HepG2 (cell line): ENCODE data around the gene ELAVL3. TPM values are rescaled to one million over a fixed set of nuclear protein-coding genes. Genes with fewer than 3 reads are reported as not detected.

ENCODE experiments used
- CBX2 ChIP-seq, 2 experiments: fragments of 200-600 bp in 1 of 2; sonication (generic); formaldehyde crosslinking in 1 of 2; IDR thresholded peaks; 2 replicates each; pipeline versions ENCODE4 v1.7.0 to v1.8.1; 2018 to 2022; ENCODE audit warnings: low read depth in 2 of 2, low read length in 1 of 2, mild to moderate bottlenecking in 1 of 2, missing genetic modification reagents in 1 of 2
- EEA1 ChIP-seq: sonication (generic); formaldehyde crosslinking; IDR thresholded peaks from 2 replicates; pipeline ENCODE4 v1.5.1; 2020; ENCODE audit warnings: mild to moderate bottlenecking, missing genetic modification reagents, borderline replicate concordance
- HOXA3 ChIP-seq: sonication (generic); formaldehyde crosslinking; IDR thresholded peaks from 2 replicates; pipeline ENCODE4 v1.5.0; 2020; ENCODE audit warnings: missing genetic modification reagents
- NFKBIZ ChIP-seq: IDR thresholded peaks from 2 replicates; pipeline ENCODE4 v1.6.1; 2018; ENCODE audit warnings: missing genetic modification reagents, missing compliant biosample characterization
- NR2F6 ChIP-seq, 2 experiments: IDR thresholded peaks; 2 replicates each; pipeline ENCODE4 v1.6.1; 2016; ENCODE audit warnings: antibody characterized with exemption in 1 of 2, mild to moderate bottlenecking in 1 of 2
- SALL2 ChIP-seq: sonication (generic); formaldehyde crosslinking; IDR thresholded peaks from 2 replicates; pipeline ENCODE4 v1.8.1; 2023; ENCODE audit warnings: mild to moderate bottlenecking, missing genetic modification reagents, inconsistent platforms
- SYNCRIP ChIP-seq: fragments of 200-400 bp; formaldehyde crosslinking; IDR thresholded peaks from 2 replicates; pipeline ENCODE4 v1.6.1; 2018; ENCODE audit warnings: mild to moderate bottlenecking, low read depth, low read length; ENCODE audit not compliant: insufficient read depth
- YEATS4 ChIP-seq: sonication (generic); formaldehyde crosslinking; IDR thresholded peaks from 2 replicates; pipeline ENCODE4 v1.4.0; 2020; ENCODE audit warnings: missing genetic modification reagents, borderline replicate concordance
- ZFX ChIP-seq: sonication (generic); formaldehyde crosslinking; IDR thresholded peaks from 2 replicates; pipeline ENCODE4 v1.4.0; 2020; ENCODE audit warnings: mild to moderate bottlenecking, low read depth, missing genetic modification reagents, moderate library complexity
- ZNF496 ChIP-seq: sonication (generic); formaldehyde crosslinking; IDR thresholded peaks from 2 replicates; pipeline ENCODE4 v1.8.1; 2023; ENCODE audit warnings: mild to moderate bottlenecking, moderate library complexity, missing genetic modification reagents; ENCODE audit not compliant: insufficient replicate concordance
- ZNF614 ChIP-seq: IDR thresholded peaks from 2 replicates; pipeline ENCODE4 v1.6.1; 2018; ENCODE audit warnings: missing biosample characterization, missing genetic modification reagents, inconsistent platforms, borderline replicate concordance
- polyA plus RNA-seq, 8 experiments: library from polyadenylated mRNA; depleted of rRNA in 3 of 8; stranded (reverse) in 7 of 8; unstranded in 1 of 8; fragments of >200 nt; fragmentation: Illumina TruSeq in 4 of 8; extraction: Trizol in 4 of 8; gene quantifications; 2 replicates each; pipeline versions ENCODE4 v1.2.1 to v1.2.3, GENCODE V29; 2011 to 2016; ENCODE audit warnings: low read depth in 4 of 8, missing spikeins in 1 of 8, mixed read lengths in 1 of 8; ENCODE audit not compliant: insufficient read depth in 1 of 8
- total RNA-seq, 5 experiments: library from RNA; depleted of rRNA; stranded (reverse); fragments of >200 nt; fragmentation: Illumina TruSeq; extraction: Trizol; gene quantifications; 2 replicates each; pipeline ENCODE4 v1.2.3, GENCODE V29; 2016; ENCODE audit warnings: low read depth in 1 of 5
- TF ChIP-seq, protein P1 (sequence below): sonication (generic); formaldehyde crosslinking; IDR thresholded peaks from 2 replicates; pipeline ENCODE4 v1.4.0; 2020; ENCODE audit warnings: missing genetic modification reagents, borderline replicate concordance
- TF ChIP-seq, protein P2 (sequence below): sonication (generic); formaldehyde crosslinking; IDR thresholded peaks from 2 replicates; pipeline ENCODE4 v1.8.0; 2022; ENCODE audit warnings: mild to moderate bottlenecking, missing genetic modification reagents, moderate library complexity
- TF ChIP-seq, protein P3 (sequence below): sonication (generic); formaldehyde crosslinking; IDR thresholded peaks from 2 replicates; pipeline ENCODE4 v1.4.0; 2020; ENCODE audit warnings: mild to moderate bottlenecking, missing genetic modification reagents
- TF ChIP-seq, protein P4 (sequence below): fragments of 450-650 bp; IDR thresholded peaks from 2 replicates; pipeline ENCODE4 v1.6.1; 2016
- TF ChIP-seq, protein P5 (sequence below): sonication (generic); formaldehyde crosslinking; conservative IDR thresholded peaks from 2 replicates; pipeline ENCODE4 v1.8.0; 2022; ENCODE audit warnings: missing genetic modification reagents

The ELAVL3 gene
- total and polyA plus RNA-seq, 2 of the 13 experiments (the other 11 are each of a cell fraction or from before 2014, with no cell fraction given) = 0.03 TPM; not detected in 1

DNA sequence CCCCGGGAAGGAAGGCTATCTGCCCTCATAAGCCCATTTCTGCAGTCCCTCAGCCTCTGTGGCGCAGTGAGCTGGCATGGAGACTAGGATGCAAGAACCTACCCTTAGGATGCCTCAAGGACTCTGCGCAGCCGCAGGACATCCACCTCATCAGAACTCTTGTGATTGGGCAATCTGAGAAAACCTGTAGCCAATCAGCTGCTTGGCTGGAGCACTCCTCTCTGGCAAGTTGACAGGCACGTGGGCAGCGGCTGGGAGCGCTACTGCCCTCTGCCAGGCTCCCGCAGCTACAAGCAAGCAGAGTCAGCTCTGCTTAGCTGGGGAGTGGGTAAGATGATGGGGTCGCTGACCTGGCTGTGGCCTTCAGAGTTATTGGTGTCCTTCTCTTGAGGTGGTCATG lies 49.6 kb upstream of the ELAVL3 start (continued):
- TF ChIP-seq, protein P1, sequence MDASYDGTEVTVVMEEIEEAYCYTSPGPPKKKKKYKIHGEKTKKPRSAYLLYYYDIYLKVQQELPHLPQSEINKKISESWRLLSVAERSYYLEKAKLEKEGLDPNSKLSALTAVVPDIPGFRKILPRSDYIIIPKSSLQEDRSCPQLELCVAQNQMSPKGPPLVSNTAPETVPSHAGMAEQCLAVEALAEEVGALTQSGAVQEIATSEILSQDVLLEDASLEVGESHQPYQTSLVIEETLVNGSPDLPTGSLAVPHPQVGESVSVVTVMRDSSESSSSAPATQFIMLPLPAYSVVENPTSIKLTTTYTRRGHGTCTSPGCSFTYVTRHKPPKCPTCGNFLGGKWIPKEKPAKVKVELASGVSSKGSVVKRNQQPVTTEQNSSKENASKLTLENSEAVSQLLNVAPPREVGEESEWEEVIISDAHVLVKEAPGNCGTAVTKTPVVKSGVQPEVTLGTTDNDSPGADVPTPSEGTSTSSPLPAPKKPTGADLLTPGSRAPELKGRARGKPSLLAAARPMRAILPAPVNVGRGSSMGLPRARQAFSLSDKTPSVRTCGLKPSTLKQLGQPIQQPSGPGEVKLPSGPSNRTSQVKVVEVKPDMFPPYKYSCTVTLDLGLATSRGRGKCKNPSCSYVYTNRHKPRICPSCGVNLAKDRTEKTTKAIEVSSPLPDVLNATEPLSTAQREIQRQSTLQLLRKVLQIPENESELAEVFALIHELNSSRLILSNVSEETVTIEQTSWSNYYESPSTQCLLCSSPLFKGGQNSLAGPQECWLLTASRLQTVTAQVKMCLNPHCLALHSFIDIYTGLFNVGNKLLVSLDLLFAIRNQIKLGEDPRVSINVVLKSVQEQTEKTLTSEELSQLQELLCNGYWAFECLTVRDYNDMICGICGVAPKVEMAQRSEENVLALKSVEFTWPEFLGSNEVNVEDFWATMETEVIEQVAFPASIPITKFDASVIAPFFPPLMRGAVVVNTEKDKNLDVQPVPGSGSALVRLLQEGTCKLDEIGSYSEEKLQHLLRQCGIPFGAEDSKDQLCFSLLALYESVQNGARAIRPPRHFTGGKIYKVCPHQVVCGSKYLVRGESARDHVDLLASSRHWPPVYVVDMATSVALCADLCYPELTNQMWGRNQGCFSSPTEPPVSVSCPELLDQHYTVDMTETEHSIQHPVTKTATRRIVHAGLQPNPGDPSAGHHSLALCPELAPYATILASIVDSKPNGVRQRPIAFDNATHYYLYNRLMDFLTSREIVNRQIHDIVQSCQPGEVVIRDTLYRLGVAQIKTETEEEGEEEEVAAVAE (CRISPR knock-in tag) = peak; percentile 87; the same call in 1 of the 2 replicates
- TF ChIP-seq HOXA3 (CRISPR knock-in tag) (peak; percentile 85), NR2F6 (IDR thresholded peaks at IDR 0.05) (no peak), NR2F6 (CRISPR knock-in tag; IDR thresholded peaks at IDR 0.05) (peak; percentile 51; the same call in 1 of the 2 replicates), EEA1 (CRISPR knock-in tag) (no peak), ZNF496 (no peak), ZNF614 (CRISPR knock-in tag) (peak; percentile 82; the same call in 1 of the 2 replicates), CBX2 (IDR thresholded peaks at IDR 0.05; ENCODE audit: low read depth, low read length) (no peak), CBX2 (CRISPR knock-in tag; IDR thresholded peaks at IDR 0.05; ENCODE audit: low read depth) (no peak), SALL2 (CRISPR knock-in tag) (0 out of 2 replicates have a peak, but pooled peaks have one; percentile 44), NFKBIZ (CRISPR knock-in tag) (0 out of 2 replicates have a peak, but pooled peaks have one; percentile 30), SYNCRIP (no peak), YEATS4 (CRISPR knock-in tag) (no peak), ZFX (CRISPR knock-in tag) (peak; percentile 19; the same call in 1 of the 2 replicates)
- TF ChIP-seq, protein P2, sequence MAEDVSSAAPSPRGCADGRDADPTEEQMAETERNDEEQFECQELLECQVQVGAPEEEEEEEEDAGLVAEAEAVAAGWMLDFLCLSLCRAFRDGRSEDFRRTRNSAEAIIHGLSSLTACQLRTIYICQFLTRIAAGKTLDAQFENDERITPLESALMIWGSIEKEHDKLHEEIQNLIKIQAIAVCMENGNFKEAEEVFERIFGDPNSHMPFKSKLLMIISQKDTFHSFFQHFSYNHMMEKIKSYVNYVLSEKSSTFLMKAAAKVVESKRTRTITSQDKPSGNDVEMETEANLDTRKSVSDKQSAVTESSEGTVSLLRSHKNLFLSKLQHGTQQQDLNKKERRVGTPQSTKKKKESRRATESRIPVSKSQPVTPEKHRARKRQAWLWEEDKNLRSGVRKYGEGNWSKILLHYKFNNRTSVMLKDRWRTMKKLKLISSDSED (CRISPR knock-in tag) = no peak
- TF ChIP-seq, protein P3, sequence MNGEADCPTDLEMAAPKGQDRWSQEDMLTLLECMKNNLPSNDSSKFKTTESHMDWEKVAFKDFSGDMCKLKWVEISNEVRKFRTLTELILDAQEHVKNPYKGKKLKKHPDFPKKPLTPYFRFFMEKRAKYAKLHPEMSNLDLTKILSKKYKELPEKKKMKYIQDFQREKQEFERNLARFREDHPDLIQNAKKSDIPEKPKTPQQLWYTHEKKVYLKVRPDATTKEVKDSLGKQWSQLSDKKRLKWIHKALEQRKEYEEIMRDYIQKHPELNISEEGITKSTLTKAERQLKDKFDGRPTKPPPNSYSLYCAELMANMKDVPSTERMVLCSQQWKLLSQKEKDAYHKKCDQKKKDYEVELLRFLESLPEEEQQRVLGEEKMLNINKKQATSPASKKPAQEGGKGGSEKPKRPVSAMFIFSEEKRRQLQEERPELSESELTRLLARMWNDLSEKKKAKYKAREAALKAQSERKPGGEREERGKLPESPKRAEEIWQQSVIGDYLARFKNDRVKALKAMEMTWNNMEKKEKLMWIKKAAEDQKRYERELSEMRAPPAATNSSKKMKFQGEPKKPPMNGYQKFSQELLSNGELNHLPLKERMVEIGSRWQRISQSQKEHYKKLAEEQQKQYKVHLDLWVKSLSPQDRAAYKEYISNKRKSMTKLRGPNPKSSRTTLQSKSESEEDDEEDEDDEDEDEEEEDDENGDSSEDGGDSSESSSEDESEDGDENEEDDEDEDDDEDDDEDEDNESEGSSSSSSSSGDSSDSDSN (CRISPR knock-in tag) = no peak
- TF ChIP-seq, protein P4, sequence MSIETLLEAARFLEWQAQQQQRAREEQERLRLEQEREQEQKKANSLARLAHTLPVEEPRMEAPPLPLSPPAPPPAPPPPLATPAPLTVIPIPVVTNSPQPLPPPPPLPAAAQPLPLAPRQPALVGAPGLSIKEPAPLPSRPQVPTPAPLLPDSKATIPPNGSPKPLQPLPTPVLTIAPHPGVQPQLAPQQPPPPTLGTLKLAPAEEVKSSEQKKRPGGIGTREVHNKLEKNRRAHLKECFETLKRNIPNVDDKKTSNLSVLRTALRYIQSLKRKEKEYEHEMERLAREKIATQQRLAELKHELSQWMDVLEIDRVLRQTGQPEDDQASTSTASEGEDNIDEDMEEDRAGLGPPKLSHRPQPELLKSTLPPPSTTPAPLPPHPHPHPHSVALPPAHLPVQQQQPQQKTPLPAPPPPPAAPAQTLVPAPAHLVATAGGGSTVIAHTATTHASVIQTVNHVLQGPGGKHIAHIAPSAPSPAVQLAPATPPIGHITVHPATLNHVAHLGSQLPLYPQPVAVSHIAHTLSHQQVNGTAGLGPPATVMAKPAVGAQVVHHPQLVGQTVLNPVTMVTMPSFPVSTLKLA = peak; percentile 90
- TF ChIP-seq, protein P5, sequence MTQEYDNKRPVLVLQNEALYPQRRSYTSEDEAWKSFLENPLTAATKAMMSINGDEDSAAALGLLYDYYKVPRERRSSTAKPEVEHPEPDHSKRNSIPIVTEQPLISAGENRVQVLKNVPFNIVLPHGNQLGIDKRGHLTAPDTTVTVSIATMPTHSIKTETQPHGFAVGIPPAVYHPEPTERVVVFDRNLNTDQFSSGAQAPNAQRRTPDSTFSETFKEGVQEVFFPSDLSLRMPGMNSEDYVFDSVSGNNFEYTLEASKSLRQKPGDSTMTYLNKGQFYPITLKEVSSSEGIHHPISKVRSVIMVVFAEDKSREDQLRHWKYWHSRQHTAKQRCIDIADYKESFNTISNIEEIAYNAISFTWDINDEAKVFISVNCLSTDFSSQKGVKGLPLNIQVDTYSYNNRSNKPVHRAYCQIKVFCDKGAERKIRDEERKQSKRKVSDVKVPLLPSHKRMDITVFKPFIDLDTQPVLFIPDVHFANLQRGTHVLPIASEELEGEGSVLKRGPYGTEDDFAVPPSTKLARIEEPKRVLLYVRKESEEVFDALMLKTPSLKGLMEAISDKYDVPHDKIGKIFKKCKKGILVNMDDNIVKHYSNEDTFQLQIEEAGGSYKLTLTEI = no peak
